ENCODE results near the gene ERBB4. TPM values are rescaled to one million over a fixed set of nuclear protein-coding genes. Genes with fewer than 3 reads are reported as not detected.
A peak's percentile ranks its signal among the peaks of the same experiment; 100 is the strongest.

Gene ERBB4
- total RNA-seq, 1 experiment from 2014 or later, result 0.04 TPM

DNA sequence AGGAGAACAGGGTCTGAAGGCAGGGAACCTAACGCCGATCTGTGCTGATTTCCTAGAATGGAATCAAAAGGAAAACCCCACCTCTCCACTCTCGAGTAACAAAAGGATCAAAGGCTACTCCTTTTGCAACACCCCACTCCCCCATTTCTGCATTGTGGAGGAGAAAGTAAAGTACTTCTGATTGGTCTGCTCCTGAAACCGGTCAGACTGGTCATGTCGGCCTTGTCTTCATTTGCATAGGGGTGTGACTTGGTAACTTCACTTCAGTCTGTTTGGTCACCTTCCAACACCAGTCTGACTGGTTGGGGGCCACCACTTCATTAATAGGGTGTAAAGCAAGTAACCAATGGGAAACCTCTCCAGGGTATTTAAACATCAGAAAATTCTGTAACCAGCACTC is 771.9 kb downstream of the ERBB4 start:
- Histone ChIP-seq H2BK20ac (ENCODE audit: low read depth, low read length, poor library complexity, severe bottlenecking) (no peak overlapping the region), H4K5ac (ENCODE audit: insufficient read length, low read depth, low read length) (no peak overlapping the region), H2BK120ac (ENCODE audit: low read depth, low read length, poor library complexity, severe bottlenecking) (no peak overlapping the region), H4K8ac (replicated peaks; ENCODE audit: insufficient read length, low read depth, low read length) (no peak overlapping the region), H3K4me1 (ENCODE audit: insufficient read depth, low read length) (no peaks in the 10 kb centered on the region; the same call in 1 of the 2 replicates), H3K56ac (ENCODE audit: insufficient read length, low read depth, low read length) (no peak overlapping the region), H3K79me2 (ENCODE audit: insufficient read depth, low read length) (no peaks in the 10 kb centered on the region), H3K9ac (ENCODE audit: extremely low read depth, insufficient read length, low read length) (no peak overlapping the region), H3K18ac (ENCODE audit: insufficient read length, low read depth, low read length) (no peak overlapping the region), H4K91ac (ENCODE audit: insufficient read length, low read depth, low read length) (no peak overlapping the region), H3K4ac (ENCODE audit: low read depth, low read length) (no peak overlapping the region), H3K23me2 (ENCODE audit: insufficient read length, low read depth, low read length, poor library complexity, severe bottlenecking) (no peaks in the 10 kb centered on the region), H3K27me3 (ENCODE audit: insufficient read depth, low read length) (no peaks in the 10 kb centered on the region), H3K9me3 (ENCODE audit: control insufficient read depth, low read depth, low read length) (no peaks in the 10 kb centered on the region), H4K20me1 (ENCODE audit: control insufficient read depth, insufficient read depth, insufficient read length) (no peaks in the 10 kb centered on the region), H3K4me2 (ENCODE audit: insufficient read depth, insufficient read length, low read length) (no peak overlapping the region), H2BK12ac (ENCODE audit: insufficient read length, low read depth, low read length) (no peak overlapping the region), H2AK5ac (ENCODE audit: insufficient read length, low read length) (no peak overlapping the region), H2AFZ (ENCODE audit: low read length) (no peak overlapping the region), H3K23ac (ENCODE audit: insufficient read length, low read depth, low read length) (no peak overlapping the region), H2BK5ac (ENCODE audit: insufficient read length, low read length) (no peak overlapping the region), H3K79me1 (ENCODE audit: insufficient read depth, low read depth, low read length, poor library complexity, severe bottlenecking) (no peaks in the 10 kb centered on the region), H3T11ph (ENCODE audit: low read length) (no peak overlapping the region), H2BK15ac (ENCODE audit: low read depth, low read length) (no peak overlapping the region), H3K14ac (ENCODE audit: insufficient read depth, low read length) (no peak overlapping the region), H3K27ac (ENCODE audit: insufficient read length, low read depth, low read length) (no peak overlapping the region)
- no peak overlapping the region; a peak in 1 of 7 replicates for H3K27ac Mint-ChIP-seq
- peaks cover 12 to 18% of the 10 kb centered on the region in 2 experiments for H3K9me3 Mint-ChIP-seq
- DNase-seq, result peak; percentile 83
- no CpG with 5 or more reads among the region's 5 CpGs for WGBS (ENCODE audit: extremely low coverage, insufficient read length, low lambda C conversion rate)
- TF ChIP-seq, protein P1, sequence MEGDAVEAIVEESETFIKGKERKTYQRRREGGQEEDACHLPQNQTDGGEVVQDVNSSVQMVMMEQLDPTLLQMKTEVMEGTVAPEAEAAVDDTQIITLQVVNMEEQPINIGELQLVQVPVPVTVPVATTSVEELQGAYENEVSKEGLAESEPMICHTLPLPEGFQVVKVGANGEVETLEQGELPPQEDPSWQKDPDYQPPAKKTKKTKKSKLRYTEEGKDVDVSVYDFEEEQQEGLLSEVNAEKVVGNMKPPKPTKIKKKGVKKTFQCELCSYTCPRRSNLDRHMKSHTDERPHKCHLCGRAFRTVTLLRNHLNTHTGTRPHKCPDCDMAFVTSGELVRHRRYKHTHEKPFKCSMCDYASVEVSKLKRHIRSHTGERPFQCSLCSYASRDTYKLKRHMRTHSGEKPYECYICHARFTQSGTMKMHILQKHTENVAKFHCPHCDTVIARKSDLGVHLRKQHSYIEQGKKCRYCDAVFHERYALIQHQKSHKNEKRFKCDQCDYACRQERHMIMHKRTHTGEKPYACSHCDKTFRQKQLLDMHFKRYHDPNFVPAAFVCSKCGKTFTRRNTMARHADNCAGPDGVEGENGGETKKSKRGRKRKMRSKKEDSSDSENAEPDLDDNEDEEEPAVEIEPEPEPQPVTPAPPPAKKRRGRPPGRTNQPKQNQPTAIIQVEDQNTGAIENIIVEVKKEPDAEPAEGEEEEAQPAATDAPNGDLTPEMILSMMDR (conservative IDR thresholded peaks at IDR 0.05), result no peak
- peaks cover 7 to 22% (median 12%) of the 10 kb centered on the region in 3 experiments; a peak in 6 of 7 replicates for H3K36me3 Mint-ChIP-seq (ENCODE audit: insufficient read depth in 1 of 3, low read depth in 3 of 3)
- H3K27me3 Mint-ChIP-seq (ENCODE audit: low read depth), result no peaks in the 10 kb centered on the region
- peaks cover 15 to 18% of the 10 kb centered on the region in 2 experiments for H3K4me1 Mint-ChIP-seq
- no peak overlapping the region for H3K4me3 Mint-ChIP-seq

Data from H9 (cell line).